IMR-90 (cell line): ENCODE results near the gene WDR37. TPM values are rescaled to one million over a fixed set of nuclear protein-coding genes. Genes with fewer than 3 reads are reported as not detected.

Experiments used
- ATAC-seq: fragments of 200-7000 bp; cut with Tn5 transposase; 2 replicates; pipeline ENCODE4 v1.9.1; 2020; ENCODE audit warnings: low read depth, mild to moderate bottlenecking, moderate library complexity
- BruUV-seq: library from RNA; stranded (reverse); fragments of 400-500 nt; replicated peaks from 2 replicates; lab custom pipeline; 2021; lab: Mats Ljungman, UMichigan
- CTCF ChIA-PET: fragments of 300-600 bp; formaldehyde crosslinking; extraction: SDS; loops from one replicate; lab custom pipeline; 2021; ENCODE audit warnings: antibody characterized with exemption; lab: Yijun Ruan, JAX
- POLR2A ChIA-PET: fragments of 300-600 bp; sonication (Branson Sonifier 250); formaldehyde crosslinking; loops from one replicate; lab custom pipeline; 2022; ENCODE audit warnings: antibody characterized with exemption; ENCODE audit not compliant: unreplicated experiment; lab: Charles Lee
- DNase-seq: peaks from one replicate; pipeline ENCODE4 v3.0.0; 2013
- H2AFZ ChIP-seq: replicated peaks from 2 replicates; pipeline ENCODE3; 2013; ENCODE audit warnings: low read length, mild to moderate bottlenecking; ENCODE audit not compliant: poor library complexity
- H2AK5ac ChIP-seq: 2 replicates; pipeline ENCODE4 v1.6.1; 2013; ENCODE audit warnings: low read depth, low read length, inconsistent platforms
- H2AK9ac ChIP-seq: replicated peaks from 2 replicates; pipeline ENCODE3; 2013; ENCODE audit warnings: mild to moderate bottlenecking, low read depth, low read length, moderate library complexity; ENCODE audit not compliant: poor library complexity
- H2BK120ac ChIP-seq: 2 replicates; pipeline ENCODE4 v1.6.1; 2013; ENCODE audit warnings: low read depth, low read length, inconsistent platforms
- H2BK15ac ChIP-seq: 3 replicates; pipeline ENCODE4 v1.6.1; 2013; ENCODE audit warnings: low read depth, low read length, inconsistent platforms
- H2BK20ac ChIP-seq: 2 replicates; pipeline ENCODE4 v1.6.1; 2013; ENCODE audit warnings: low read depth, mild to moderate bottlenecking, inconsistent platforms, low read length, moderate library complexity
- H2BK5ac ChIP-seq: 2 replicates; pipeline ENCODE4 v1.6.1; 2013; ENCODE audit warnings: mild to moderate bottlenecking, low read depth, low read length, inconsistent platforms; ENCODE audit not compliant: poor library complexity, severe bottlenecking
- H3K14ac ChIP-seq: replicated peaks from 2 replicates; pipeline ENCODE4 v1.6.1; 2013; ENCODE audit warnings: low read depth, low read length, inconsistent platforms
- H3K18ac ChIP-seq: 2 replicates; pipeline ENCODE4 v1.6.1; 2013; ENCODE audit warnings: low read depth, low read length, control low read depth
- H3K23ac ChIP-seq: 2 replicates; pipeline ENCODE4 v1.6.1; 2013; ENCODE audit warnings: low read depth, low read length, inconsistent platforms
- H3K27ac ChIP-seq: 2 replicates; pipeline ENCODE4 v1.5.1; 2013; ENCODE audit warnings: mild to moderate bottlenecking, control low read depth, low read length; ENCODE audit not compliant: insufficient read depth
- H3K27me3 ChIP-seq: 2 replicates; pipeline ENCODE4 v1.6.1; 2013; ENCODE audit warnings: low read length; ENCODE audit not compliant: control insufficient read depth, insufficient read depth
- H3K36me3 ChIP-seq: 2 replicates; pipeline ENCODE4 v1.6.1; 2013; ENCODE audit warnings: low read length, mixed read lengths; ENCODE audit not compliant: control insufficient read depth, insufficient read depth
- H3K4ac ChIP-seq: 2 replicates; pipeline ENCODE4 v1.6.1; 2013; ENCODE audit warnings: low read depth, low read length, inconsistent platforms
- H3K4me1 ChIP-seq: 2 replicates; pipeline ENCODE4 v1.6.1; 2013; ENCODE audit warnings: low read length, mixed read lengths; ENCODE audit not compliant: control insufficient read depth, insufficient read depth
- H3K4me2 ChIP-seq: 2 replicates; pipeline ENCODE4 v1.6.1; 2013; ENCODE audit warnings: low read depth, mild to moderate bottlenecking, control low read depth, low read length, moderate library complexity
- H3K4me3 ChIP-seq: 2 replicates; pipeline ENCODE4 v1.5.1; 2013; ENCODE audit warnings: low read depth, mild to moderate bottlenecking, control low read depth, low read length, moderate library complexity; ENCODE audit not compliant: insufficient read depth
- H3K56ac ChIP-seq: 2 replicates; pipeline ENCODE4 v1.6.1; 2013; ENCODE audit warnings: low read length, inconsistent platforms; ENCODE audit not compliant: insufficient read depth; ENCODE audit errors: extremely low read depth
- H3K79me1 ChIP-seq, 2 experiments: 2 replicates each; pipeline ENCODE4 v1.6.1; 2013; ENCODE audit warnings: low read length in 2 of 2, inconsistent platforms in 1 of 2, low read depth in 1 of 2
- H3K9ac ChIP-seq: 2 replicates; pipeline ENCODE4 v1.6.1; 2013; ENCODE audit warnings: low read depth, low read length, control low read depth
- H3K9me1 ChIP-seq: 2 replicates; pipeline ENCODE4 v1.6.1; 2013; ENCODE audit warnings: low read length, inconsistent platforms; ENCODE audit not compliant: insufficient read depth
- H3K9me3 ChIP-seq: 2 replicates; pipeline ENCODE4 v1.6.1; 2013; ENCODE audit warnings: low read length; ENCODE audit not compliant: control insufficient read depth, insufficient read depth
- H4K20me1 ChIP-seq: 2 replicates; pipeline ENCODE4 v1.6.1; 2013; ENCODE audit warnings: low read length, inconsistent platforms; ENCODE audit not compliant: insufficient read depth
- H4K5ac ChIP-seq: 2 replicates; pipeline ENCODE4 v1.6.1; 2013; ENCODE audit warnings: mild to moderate bottlenecking, low read depth, low read length, control low read depth
- H4K8ac ChIP-seq, 2 experiments: 2 replicates each; pipeline ENCODE4 v1.6.1; 2013; ENCODE audit warnings: low read depth in 2 of 2, low read length in 2 of 2, control low read depth in 1 of 2, inconsistent platforms in 1 of 2
- H4K91ac ChIP-seq: 2 replicates; pipeline ENCODE4 v1.6.1; 2013; ENCODE audit warnings: low read depth, low read length, inconsistent platforms; ENCODE audit not compliant: insufficient read depth
- BHLHE40 ChIP-seq: fragments of 150-350 bp; IDR thresholded peaks from 2 replicates; pipeline ENCODE4 v1.6.1; 2016; ENCODE audit warnings: mild to moderate bottlenecking, low read depth, low read length
- CHD1 ChIP-seq: IDR thresholded peaks from 2 replicates; pipeline ENCODE4 v1.6.1; 2012; ENCODE audit warnings: low read depth, low read length, improper control_type of control experiment
- CTCF ChIP-seq: conservative IDR thresholded peaks from 2 replicates; pipeline ENCODE4 v1.5.1; 2012; ENCODE audit warnings: mild to moderate bottlenecking, low read depth, low read length, improper control_type of control experiment
- ELK1 ChIP-seq: fragments of 150-350 bp; IDR thresholded peaks from 2 replicates; pipeline ENCODE4 v1.6.1; 2016; ENCODE audit warnings: low read depth, mild to moderate bottlenecking, low read length, moderate library complexity, borderline replicate concordance
- FOS ChIP-seq: fragments of 150-350 bp; IDR thresholded peaks from 2 replicates; pipeline ENCODE4 v1.6.1; 2016; ENCODE audit warnings: low read depth, low read length
- MAFK ChIP-seq: IDR thresholded peaks from 2 replicates; pipeline ENCODE4 v1.6.1; 2012; ENCODE audit warnings: low read depth, low read length, improper control_type of control experiment
- MAZ ChIP-seq: IDR thresholded peaks from 2 replicates; pipeline ENCODE4 v1.6.1; 2012; ENCODE audit warnings: low read depth, mild to moderate bottlenecking, low read length, improper control_type of control experiment, moderate library complexity, borderline replicate concordance
- NFE2L2 ChIP-seq: fragments of 150-350 bp; IDR thresholded peaks from 2 replicates; pipeline ENCODE4 v1.6.1; 2016; ENCODE audit warnings: low read depth, mild to moderate bottlenecking, low read length
- POLR2A ChIP-seq: IDR thresholded peaks from 2 replicates; pipeline ENCODE4 v1.6.1; 2012; ENCODE audit warnings: mild to moderate bottlenecking, low read depth, low read length
- RAD21 ChIP-seq: IDR thresholded peaks from 2 replicates; pipeline ENCODE4 v1.6.1; 2012; ENCODE audit warnings: low read length, improper control_type of control experiment
- RCOR1 ChIP-seq: IDR thresholded peaks from 2 replicates; pipeline ENCODE4 v1.6.1; 2012; ENCODE audit warnings: mild to moderate bottlenecking, low read length, improper control_type of control experiment; ENCODE audit not compliant: insufficient replicate concordance
- RFX5 ChIP-seq: IDR thresholded peaks from 2 replicates; pipeline ENCODE4 v1.8.0; 2012; ENCODE audit warnings: low read depth, mild to moderate bottlenecking, low read length, moderate library complexity
- SMC3 ChIP-seq: fragments of 150-350 bp; IDR thresholded peaks from 2 replicates; pipeline ENCODE4 v1.6.1; 2016; ENCODE audit warnings: low read depth, mild to moderate bottlenecking, antibody characterized with exemption, low read length, moderate library complexity
- WGBS, 2 experiments: methylation state at CpG; one replicate each; pipeline versions ENCODE4 v1.1.5 to v1.1.7; 2013; ENCODE audit warnings: missing lambda C conversion rate in 2 of 2; ENCODE audit not compliant: insufficient read length in 1 of 2; ENCODE audit errors: extremely low coverage in 2 of 2; 5-methylcytosine and 5-hydroxymethylcytosine counted together
- dilution Hi-C: fragments of 300-500 bp; cut with HindIII; formaldehyde crosslinking; loops from one replicate; pipeline ENCODE4 v1.14.3; 2018; ENCODE audit warnings: low sequenced_read_pairs; ENCODE audit not compliant: unreplicated experiment
- in situ Hi-C: fragments of 300-500 bp; cut with MboI; formaldehyde crosslinking; loops from 3 replicates; pipeline ENCODE4 v1.14.3; 2019; ENCODE audit warnings: low sequenced_read_pairs, inconsistent platforms, mixed read lengths
- intact Hi-C: fragments of 100-400 bp; cut with micrococcal nuclease; formaldehyde crosslinking; loops from 2 replicates; pipeline ENCODE4 v1.10.0; 2022
- polyA plus RNA-seq, 3 experiments: library from polyadenylated mRNA; depleted of rRNA; stranded (reverse); fragments of >200 nt; gene quantifications; 2 replicates each; pipeline ENCODE4 v1.2.3, GENCODE V29; 2012; ENCODE audit warnings: low replicate concordance in 1 of 3
- total RNA-seq: library from RNA; depleted of rRNA; stranded (reverse); fragments of >200 nt; gene quantifications from 2 replicates; pipeline ENCODE4 v1.2.3, GENCODE V29; 2012

WDR37 gene
- total and polyA plus RNA-seq, 2 of the 4 experiments (the other 2 are of a cell fraction): 12.7 to 14.5 TPM

GRCh38 chr10:1132584-1132983 lies 76.4 kb downstream of the WDR37 start:
- CTCF ChIA-PET: no interaction called here
- no peak overlapping the region for H3K9ac ChIP-seq
- no peak overlapping the region for H3K4me2 ChIP-seq

More at GRCh38 chr10:1132584-1132983, 76.4 kb downstream of the WDR37 start:
- no peak overlapping the region for H3K23ac ChIP-seq
- H2BK120ac ChIP-seq: no peak overlapping the region
- H4K5ac ChIP-seq: no peak overlapping the region
- H3K14ac ChIP-seq: no peak overlapping the region
- ATAC-seq (no peak), DNase-seq (no peak)
- intact Hi-C loops (no loop called here), dilution Hi-C loops (no loop called here), in situ Hi-C loops (no loop called here)
- no TSS peak for BruUV-seq
- H4K8ac ChIP-seq: no peak overlapping the region
- no peak overlapping the region for H3K18ac ChIP-seq
- H3K4ac ChIP-seq: no peak overlapping the region
- 100% methylated on average over 3 of the region's 10 CpGs; no CpG with 5 or more reads in 1 of the 2 experiments for WGBS, 2 experiments
- H2BK15ac ChIP-seq: no peak overlapping the region
- no peak for TF ChIP-seq ELK1
- no peak for TF ChIP-seq RFX5
- no peak for TF ChIP-seq FOS
- no peak for TF ChIP-seq MAZ
- no peak for TF ChIP-seq CHD1
- TF ChIP-seq CTCF: no peak
- TF ChIP-seq NFE2L2: no peak
- TF ChIP-seq SMC3: no peak
- no peak for TF ChIP-seq POLR2A
- no peak for TF ChIP-seq RAD21
- TF ChIP-seq BHLHE40: no peak
- no peak for TF ChIP-seq RCOR1
- no peak for TF ChIP-seq MAFK
- no peak overlapping the region for H3K56ac ChIP-seq
- H2BK5ac ChIP-seq: no peak overlapping the region
- H4K91ac ChIP-seq: no peak overlapping the region
- no peaks in the 10 kb centered on the region for H4K20me1 ChIP-seq
- no peaks in the 10 kb centered on the region for H3K9me3 ChIP-seq
- no peak overlapping the region for H3K27ac ChIP-seq
- H3K36me3 ChIP-seq: peaks cover 25% of the 10 kb centered on the region
- H3K9me1 ChIP-seq: peaks cover 8% of the 10 kb centered on the region; the same call in 1 of the 2 replicates
- H2AK9ac ChIP-seq: no peak overlapping the region
- H3K4me1 ChIP-seq: no peaks in the 10 kb centered on the region
- POLR2A ChIA-PET: no interaction called here
- H2BK20ac ChIP-seq: no peak overlapping the region
- no peak overlapping the region for H2AFZ ChIP-seq
- H3K4me3 ChIP-seq: no peak overlapping the region
- 0 out of 4 replicates have a peak, but pooled peaks cover 0 to under 1% of the 10 kb centered on the region in 2 experiments for H3K79me1 ChIP-seq
- no peaks in the 10 kb centered on the region for H3K27me3 ChIP-seq
- no peak overlapping the region for H2AK5ac ChIP-seq
